Measurements from ENCODE around the gene B4GALT2.
A peak's percentile ranks its signal among the peaks of the same experiment; 100 is the strongest.

The B4GALT2 gene

DNA sequence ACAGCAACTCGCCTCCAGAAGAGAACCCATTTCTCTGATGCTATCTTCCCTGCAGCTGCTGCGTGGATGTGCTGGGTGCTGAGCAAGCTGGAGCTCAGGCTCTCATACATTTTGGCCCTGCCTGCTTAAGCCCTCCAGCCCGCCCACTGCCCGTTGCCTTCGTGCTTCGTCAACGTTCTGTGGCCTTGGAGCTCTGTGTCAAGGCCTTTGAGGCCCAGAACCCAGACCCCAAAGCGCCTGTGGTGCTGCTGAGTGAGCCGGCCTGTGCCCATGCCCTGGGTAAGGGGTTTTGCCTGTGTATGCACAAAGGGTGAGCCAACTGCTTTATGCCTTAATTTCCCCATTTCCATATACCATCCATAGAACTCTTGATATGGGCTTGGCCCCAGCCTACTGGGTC, 8.1 kb upstream of the B4GALT2 start:
- DNase-seq, result no peak

DNA sequence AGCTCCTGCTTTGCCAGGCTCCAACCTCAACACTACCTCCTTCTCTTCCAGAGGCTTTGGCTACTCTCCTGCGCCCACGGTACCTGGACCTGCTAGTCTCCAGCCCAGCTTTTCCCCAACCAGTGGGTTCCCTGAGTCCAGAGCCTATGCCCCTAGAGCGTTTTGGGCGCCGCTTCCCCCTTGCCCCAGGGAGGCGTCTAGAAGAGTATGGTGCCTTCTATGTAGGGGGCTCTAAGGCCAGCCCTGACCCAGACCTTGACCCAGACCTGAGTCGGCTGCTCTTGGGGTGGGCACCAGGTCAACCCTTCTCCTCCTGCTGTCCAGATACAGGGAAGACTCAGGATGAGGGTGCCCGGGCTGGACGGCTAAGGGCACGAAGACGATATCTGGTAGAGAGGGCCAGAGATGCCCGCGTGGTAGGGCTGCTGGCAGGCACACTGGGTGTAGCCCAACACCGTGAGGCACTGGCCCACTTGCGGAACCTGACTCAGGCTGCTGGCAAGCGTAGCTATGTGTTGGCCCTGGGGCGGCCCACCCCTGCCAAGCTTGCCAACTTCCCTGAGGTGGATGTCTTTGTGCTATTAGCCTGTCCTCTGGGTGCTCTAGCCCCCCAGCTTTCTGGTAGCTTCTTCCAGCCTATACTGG, 7.6 kb upstream of the B4GALT2 start:
- DNase-seq, result no peak

DNA sequence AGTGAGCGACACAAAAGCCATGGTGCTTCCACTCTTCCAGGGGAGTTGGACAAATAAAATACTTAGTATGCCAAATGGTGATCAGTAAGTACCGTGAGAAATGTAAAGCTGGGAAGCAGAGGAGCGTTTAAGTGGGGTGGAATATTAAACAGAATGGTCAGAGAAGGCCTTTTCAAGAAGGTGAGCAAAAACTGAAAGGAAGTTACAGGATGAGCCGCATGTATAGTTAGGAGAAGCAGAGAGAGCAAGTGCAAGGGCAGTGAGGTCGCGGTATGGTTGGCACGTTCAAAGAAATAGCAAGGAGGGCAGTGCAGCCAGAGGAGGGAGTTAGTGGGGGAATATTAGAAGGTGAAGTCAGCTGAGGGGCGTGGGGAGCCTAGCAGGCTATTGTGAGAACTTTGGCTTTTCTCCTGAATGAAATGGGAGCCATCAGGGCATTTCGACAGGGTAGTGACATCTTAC, 5.0 kb upstream of the B4GALT2 start:
- no peak for DNase-seq

DNA sequence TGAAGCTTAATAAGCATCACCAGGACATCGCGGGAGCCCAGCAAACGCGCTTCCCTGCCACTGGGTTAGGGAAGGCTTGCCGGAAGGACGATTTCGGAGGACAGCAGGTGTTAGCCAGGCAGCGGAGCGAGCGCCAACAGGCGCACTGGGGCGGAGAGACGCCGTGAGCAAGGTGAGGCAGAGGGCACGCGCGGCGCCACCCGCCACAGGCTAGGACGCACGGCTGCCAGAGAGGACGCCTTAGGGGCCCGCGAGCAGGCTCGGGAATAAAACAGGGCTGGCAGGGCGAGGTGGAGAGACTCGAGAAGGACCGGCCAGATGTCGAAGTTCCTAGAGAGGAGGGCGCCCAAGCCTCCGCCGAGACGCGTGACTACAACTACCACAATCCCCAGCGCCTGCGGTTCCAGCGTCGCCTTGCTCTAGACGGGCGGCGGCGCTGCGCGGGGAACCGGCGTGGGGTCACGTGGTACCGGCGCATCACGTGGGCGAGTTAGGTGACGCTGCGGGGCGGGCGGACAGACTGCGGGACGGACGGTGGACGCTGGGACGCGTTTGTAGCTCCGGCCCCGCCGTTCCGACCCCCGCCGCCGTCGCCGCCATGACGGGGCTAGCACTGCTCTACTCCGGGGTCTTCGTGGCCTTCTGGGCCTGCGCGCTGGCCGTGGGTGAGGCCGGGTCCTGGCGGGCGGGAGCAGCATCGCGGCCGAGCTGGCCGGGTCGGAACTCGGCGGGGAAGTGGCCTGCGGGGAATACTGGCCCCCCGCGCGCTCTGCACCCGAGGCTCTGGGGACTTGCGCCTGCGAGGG, 4.4 kb upstream of the B4GALT2 start, which contains the start of gene ATP6V0B:
Gene ATP6V0B (plus strand): TSS at position 518 of the 806 bp plus-strand sequence. CDS start 81 bp downstream, at position 599.
- peak; percentile 87 for DNase-seq

DNA sequence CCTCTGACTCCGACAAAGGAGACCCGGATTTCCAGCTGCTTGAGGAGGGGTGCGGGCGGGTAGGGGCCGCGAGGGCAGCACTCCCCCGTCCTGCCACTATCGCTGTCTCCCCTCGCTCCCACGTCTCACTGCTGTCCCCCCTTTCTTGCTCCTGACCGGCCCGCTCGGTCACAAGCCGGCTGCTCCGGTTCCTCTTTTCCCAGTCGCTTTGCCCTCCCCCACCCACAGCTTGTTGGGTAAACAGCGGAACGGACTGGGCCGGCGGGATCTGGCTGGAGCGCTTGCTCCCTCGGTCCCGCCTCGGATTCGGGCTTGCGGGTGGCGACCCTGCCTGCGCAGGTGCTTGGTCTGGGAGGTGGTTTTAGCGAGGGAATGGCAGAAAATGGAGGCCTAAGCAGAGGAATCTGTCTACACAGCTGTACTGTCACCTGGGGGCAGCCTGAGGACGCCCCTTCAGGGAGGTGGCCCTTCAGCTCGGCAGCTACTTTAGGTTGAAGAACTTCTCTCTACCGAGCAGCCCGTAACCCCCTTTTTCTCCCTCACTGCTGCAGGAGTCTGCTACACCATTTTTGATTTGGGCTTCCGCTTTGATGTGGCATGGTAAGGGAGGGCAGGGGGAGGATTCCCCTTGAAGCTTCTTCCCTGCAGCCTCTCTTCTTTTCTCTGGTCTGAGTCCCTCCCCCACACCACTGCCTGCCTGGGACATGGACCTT, 3.6 kb upstream of the B4GALT2 start:
- peak; percentile 37 for DNase-seq

DNA sequence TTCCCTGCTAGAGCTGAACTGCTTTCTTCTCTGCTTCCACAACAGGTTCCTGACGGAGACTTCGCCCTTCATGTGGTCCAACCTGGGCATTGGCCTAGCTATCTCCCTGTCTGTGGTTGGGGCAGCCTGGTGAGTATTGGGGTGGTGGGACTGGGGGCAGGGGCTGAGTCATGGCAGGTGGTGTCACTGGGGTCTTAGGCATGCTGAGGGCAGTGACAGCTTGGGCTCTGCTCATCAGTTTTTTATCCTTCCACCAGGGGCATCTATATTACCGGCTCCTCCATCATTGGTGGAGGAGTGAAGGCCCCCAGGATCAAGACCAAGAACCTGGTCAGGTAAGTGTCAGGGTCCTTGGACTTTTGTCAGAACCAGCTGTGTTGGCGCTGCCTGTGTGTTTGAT, 3.0 kb upstream of the B4GALT2 start:
- no peak for DNase-seq

DNA sequence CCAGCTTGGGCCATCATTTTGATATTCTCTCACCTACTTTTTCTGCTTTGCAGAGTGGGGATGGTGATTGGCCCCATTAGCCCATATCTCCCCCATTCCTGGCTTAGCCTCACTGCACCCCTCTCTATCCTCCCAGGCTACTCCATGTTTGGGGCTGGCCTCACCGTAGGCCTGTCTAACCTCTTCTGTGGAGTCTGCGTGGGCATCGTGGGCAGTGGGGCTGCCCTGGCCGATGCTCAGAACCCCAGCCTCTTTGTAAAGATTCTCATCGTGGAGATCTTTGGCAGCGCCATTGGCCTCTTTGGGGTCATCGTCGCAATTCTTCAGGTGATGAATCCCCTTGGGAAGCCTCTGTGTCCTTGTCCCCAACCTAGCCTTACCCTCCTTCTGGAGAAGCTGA, 2.1 kb upstream of the B4GALT2 start:
- DNase-seq, result no peak

DNA sequence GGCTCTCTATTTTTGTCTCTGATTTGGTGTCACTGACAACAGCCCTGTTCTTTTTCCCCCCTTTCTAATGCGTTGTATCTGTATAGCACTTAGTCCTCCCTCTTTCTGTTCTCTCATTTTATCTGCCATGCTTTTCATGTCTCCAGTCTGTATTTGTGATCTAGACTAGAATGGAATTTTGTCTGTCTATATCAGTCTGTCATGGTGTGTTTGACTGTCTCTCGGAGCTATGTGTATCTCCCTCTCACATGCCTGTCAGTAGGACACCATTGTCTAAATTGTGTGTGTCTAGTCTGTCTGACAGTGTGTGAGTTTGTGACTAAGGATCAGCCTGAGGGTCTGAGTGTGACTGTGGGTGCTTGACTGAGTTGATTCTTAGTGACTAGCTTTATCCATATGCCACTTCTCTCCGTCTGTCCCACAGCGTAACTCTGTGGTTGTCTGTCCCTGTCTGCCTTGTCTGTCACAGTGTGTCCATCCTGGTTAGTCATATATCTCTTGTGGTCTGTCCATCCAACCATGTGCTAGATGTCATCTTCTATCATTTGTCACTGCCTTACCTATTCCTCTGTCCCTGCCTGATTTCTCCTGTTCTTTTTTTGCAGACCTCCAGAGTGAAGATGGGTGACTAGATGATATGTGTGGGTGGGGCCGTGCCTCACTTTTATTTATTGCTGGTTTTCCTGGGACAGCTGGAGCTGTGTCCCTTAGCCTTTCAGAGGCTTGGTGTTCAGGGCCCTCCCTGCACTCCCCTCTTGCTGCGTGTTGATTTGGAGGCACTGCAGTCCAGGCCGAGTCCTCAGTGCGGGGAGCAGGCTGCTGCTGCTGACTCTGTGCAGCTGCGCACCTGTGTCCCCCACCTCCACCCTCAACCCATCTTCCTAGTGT, 1.4 kb upstream of the B4GALT2 start:
- DNase-seq, result no peak

DNA sequence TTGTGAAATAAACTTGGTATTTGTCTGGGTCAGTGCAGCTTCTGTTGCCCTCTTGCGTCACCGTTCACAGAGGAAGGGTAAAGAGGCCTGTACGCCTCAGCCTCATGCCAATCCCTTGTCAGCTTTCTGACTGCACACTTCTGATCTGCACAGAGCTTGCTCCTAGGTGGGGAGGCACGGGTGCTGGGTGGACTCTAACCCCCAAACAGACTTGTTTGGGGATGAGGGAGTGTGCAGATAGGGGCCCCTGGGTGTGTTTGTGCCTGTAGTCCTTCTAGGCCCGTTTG, 803 bp upstream of the B4GALT2 start:
- no peak for DNase-seq

DNA sequence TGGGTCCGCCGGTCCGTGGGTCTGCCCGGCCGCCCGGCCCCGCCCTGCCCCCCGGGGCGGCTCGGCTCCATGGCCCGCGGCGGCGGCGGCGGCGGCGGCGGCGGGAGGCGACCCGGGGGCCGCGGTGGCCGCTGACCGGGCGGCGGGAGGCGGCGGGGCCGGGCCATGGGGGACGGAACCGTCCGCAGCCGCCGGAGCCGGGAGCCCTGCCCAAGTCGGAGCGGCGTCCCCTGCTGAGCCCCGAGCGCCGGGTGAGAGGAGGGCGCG, 184 bp downstream of the B4GALT2 start:
- no peak for DNase-seq

DNA sequence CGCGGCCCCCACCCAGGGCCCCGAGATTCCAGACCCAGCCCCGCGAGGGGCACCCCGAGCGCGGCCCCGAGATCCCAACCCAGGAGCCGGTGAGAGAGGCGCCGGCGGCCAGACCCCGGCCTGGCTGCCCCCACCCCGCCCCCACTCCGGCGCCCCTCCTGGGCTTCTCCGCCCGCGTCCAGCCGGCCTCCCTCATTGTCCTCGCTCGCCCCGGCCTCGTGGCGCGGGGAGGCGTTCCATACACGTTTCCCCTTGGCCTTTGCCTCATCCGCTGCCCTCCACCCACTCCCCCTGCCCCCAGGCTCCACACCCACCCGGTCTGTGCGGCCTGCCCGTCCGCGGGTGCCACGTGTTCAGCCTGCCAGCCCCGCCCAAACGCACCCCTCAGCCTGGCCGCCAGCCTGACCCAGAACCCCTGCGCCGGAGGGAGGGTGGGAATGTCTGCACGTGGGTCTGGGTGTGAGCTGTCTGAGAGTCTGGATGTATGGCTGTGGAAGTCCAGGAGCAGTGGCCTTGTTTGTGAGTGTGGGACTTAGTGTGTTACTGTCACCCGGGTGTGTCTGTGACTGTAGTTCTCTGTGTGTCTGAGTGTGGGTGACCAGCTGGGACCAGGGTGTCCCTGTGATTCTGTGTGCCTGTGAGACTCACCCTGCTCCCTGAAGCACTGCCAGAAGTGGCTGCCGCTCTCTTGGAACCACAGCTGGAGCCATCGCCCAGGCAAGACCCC, 681 bp downstream of the B4GALT2 start:
- DNase-seq, result no peak

DNA sequence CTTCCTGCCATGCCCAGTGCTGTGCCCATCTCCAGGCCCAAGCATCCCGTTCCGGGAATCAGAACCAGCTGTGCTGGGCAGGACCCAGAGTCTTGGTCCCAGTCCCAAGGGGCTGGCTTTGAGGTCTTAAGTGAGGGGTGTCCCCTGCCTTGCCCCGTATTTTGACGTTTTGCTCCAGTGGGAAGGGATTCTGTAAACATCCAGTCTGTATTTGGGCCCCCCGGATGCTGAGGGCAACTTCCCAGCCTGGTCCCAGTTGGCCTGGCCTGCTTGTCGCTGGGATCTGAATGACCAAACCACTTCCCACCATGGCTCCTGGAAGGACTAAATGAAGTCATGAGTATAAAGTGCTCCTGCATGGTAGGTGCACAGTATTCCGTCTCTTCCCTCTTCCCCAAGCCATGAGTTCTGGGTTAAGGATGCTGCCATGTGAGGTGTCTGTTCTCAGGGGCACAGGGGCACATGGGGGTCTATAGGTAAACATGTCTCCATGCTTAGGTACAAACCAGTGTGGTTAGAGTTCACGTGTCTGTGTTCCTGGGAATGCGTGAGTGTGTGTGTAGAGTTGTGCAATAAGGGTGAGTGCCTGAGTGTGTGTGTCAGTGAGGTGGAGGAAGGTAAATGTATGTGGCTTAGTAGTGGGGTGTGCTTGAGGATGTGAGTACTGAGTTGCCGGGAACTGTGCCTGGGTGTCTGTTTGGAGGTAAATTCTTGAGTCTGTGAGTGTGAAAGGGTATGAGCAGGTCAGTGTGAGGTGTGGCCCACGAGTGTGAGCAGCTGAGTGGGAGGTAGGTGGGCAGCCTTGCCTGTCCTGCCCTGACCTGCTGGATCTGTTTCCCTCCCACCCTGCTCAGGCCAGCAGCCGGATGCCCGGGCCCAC, 1.5 kb downstream of the B4GALT2 start:
- no peak for DNase-seq

DNA sequence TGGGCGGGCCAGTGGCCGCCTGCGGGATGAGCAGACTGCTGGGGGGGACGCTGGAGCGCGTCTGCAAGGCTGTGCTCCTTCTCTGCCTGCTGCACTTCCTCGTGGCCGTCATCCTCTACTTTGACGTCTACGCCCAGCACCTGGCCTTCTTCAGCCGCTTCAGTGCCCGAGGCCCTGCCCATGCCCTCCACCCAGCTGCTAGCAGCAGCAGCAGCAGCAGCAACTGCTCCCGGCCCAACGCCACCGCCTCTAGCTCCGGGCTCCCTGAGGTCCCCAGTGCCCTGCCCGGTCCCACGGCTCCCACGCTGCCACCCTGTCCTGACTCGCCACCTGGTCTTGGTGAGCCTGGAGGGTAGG, 2.1 kb downstream of the B4GALT2 start:
- no peak for DNase-seq

DNA sequence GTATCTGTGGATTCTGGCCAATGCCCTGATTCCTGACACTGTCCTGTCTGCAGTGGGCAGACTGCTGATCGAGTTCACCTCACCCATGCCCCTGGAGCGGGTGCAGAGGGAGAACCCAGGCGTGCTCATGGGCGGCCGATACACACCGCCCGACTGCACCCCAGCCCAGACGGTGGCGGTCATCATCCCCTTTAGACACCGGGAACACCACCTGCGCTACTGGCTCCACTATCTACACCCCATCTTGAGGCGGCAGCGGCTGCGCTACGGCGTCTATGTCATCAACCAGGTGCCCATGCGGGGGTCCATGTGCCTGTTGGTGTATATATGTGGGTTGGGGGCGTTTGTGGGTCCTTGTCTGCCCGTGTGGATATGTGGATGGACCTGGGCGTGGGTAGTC, 2.6 kb downstream of the B4GALT2 start:
- no peak for DNase-seq

DNA sequence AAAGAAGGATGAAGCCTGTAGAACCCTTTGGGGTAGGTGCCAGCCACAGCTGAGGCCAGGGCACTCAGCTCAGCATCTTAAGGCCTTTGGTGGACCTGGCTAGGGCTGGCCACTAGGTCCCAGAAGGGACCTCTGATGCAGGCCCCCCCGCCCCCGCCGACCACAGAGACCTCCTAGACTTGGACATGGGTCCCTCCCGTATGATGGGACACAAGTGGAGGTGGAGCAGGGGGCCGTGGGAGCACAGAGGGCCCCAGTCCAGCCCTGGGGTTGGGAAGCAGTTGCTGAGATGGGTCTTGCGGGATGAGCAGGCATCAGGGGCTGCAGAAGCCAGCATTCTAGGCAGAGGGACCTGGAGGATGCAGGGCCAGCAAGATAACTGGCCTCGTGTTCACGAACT, 3.2 kb downstream of the B4GALT2 start:
- no peak for DNase-seq

DNA sequence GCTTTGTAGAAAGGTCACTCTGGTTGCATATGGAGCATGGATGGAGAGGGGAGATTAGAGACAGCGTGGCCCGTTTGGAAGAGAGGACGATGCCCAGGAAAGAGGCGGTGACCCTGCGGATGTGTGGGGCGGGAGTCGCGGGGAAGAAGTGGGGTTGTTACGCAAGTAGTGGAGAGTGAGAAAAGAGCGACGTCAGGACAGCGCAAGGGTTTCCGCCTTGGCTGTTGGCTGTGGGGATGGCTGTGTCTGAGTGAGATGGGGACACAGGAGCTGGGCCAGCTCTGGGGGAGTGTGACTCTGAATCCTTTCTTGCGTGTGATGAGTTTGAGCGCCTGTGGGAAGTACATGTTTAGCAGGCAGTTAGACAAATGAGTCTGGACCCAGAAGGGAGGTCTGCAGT, 3.8 kb downstream of the B4GALT2 start:
- DNase-seq, result no peak

DNA sequence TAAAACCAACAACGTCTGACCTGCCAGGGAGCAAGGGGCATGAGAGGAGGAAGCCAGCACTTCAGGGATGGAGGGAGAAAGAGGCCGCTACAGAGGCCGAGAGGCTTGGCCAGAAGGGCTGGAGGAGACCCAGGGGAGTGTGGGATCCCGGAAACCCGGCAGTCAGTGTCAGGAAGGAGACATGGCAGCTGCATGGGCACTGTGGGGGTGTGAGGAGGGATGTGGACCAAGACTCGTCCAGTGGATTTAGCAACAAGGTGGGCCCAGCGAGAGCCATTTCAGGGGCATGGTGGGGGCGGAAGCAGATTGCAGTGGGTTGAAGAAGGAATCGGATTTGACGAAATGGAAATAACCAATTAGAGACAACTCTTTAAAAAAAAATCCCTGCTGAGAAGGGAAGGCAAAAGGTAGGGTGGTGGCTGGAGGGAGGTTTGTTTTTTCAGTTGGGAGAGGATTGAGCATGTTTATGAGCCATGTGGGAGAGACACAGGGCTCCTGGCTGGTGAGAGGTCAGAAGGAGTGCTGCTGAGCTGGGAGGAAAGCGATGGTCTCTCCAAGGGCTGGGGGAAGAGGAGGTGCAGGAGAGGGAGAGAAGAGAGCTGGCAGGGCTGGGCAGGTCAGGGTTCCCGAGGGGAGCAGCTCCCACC, 4.4 kb downstream of the B4GALT2 start:
- DNase-seq, result no peak

DNA sequence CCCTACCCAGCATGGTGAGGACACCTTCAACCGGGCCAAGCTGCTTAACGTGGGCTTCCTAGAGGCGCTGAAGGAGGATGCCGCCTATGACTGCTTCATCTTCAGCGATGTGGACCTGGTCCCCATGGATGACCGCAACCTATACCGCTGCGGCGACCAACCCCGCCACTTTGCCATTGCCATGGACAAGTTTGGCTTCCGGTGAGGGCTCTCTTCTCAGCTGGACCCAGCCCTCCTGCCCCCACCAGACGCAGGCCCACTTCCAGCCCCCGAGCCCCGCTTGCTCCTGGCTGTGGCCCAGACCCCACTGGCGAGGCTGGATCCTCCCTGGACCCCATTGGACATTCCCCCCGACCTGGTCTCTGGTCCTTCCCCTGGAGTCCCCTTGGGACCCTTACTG, 5.8 kb downstream of the B4GALT2 start:
- DNase-seq, result no peak

DNA sequence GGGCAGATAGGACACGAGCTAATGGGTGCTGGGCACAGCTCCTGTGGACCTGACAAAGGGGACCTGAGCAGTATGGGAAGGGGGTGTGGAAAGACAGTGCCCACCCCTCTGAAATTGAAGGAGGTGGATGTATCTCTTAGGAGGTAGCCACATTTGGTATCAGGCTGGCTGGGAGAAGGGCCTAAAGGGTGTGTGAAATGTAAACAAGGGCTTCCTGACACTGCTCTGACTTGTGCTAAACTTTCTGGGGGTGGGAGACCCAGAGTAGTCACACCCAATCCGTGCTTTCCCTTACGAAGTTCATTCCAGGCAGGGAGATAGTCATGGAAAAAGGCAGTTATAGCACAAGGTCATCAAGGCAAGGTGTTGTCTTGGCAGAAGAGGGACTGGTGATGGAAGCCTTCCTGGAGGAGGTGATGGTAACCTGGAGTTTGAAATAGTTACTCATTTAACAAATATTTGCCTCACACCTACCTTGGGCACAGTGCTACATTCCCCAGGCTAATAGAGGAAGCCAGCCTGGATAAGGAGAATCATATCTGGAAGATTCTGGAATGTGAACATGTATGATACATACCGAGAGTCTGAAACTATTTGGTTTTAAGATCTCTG, 7.1 kb downstream of the B4GALT2 start:
- DNase-seq, result no peak

DNA sequence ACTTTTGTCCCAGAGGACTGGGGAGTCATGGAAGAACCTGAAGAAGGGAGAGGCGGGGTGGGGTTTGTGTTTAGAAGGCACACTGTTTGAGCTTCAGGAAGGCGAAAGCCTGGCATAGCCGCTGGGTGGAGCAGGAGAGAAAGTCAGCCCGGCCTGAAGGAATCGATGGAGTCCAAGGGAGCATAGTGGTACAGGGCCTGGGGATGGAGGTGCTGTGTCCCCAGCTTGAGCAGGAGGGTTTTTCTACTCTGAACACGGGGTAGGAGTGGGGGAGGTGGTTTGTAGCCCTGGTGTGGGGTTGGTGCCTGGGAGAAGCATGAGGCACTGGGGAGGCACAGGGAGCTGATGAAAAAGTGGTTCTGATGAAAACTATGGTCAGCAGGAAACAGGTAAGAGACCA, 7.7 kb downstream of the B4GALT2 start:
- DNase-seq, result no peak

Data from CD4-positive, alpha-beta T cell treated with Interleukin-4 for 4 hours (primary cell).